Lung (tissue), 12 donors: Measurements from ENCODE around the gene MPG. TPM values are rescaled to one million over a fixed set of nuclear protein-coding genes. Genes with fewer than 3 reads are reported as not detected.

Experiments used
- ATAC-seq: fragments of 200-7000 bp; cut with Tn5 transposase; one replicate; pipeline ENCODE4 v1.9.1; 2020; ENCODE audit warnings: moderate number of reproducible peaks; ENCODE audit not compliant: insufficient read depth, low FRiP score
- DNase-seq, 3 donors: peaks; one replicate each; pipeline ENCODE4 v3.0.0-alpha.2; 2013 to 2017
- H3K27ac ChIP-seq, 2 donors: one replicate each; pipeline ENCODE4 v1.5.1; 2013; ENCODE audit warnings: mild to moderate bottlenecking in 2 of 2, moderate library complexity in 2 of 2, control low read depth in 1 of 2, inconsistent platforms in 1 of 2, low read depth in 1 of 2, low read length in 1 of 2
- H3K27me3 ChIP-seq, 3 donors: one replicate each; pipeline ENCODE4 v1.5.1; 2013; ENCODE audit warnings: low read length in 2 of 3; ENCODE audit not compliant: control insufficient read depth in 3 of 3, insufficient read depth in 3 of 3
- H3K36me3 ChIP-seq, 4 donors: one replicate each; pipeline ENCODE4 v1.5.1; 2013; ENCODE audit warnings: low read length in 4 of 4, mild to moderate bottlenecking in 1 of 4, moderate library complexity in 1 of 4; ENCODE audit not compliant: control insufficient read depth in 4 of 4, insufficient read depth in 4 of 4
- H3K4me1 ChIP-seq, 5 donors: one replicate each; pipeline ENCODE4 v1.5.1; 2013; ENCODE audit warnings: low read length in 5 of 5, mild to moderate bottlenecking in 2 of 5, moderate library complexity in 1 of 5; ENCODE audit not compliant: control insufficient read depth in 5 of 5, insufficient read depth in 5 of 5
- H3K4me3 ChIP-seq: one replicate; pipeline ENCODE4 v1.5.1; 2013; ENCODE audit warnings: mild to moderate bottlenecking, control low read depth, moderate library complexity
- H3K9ac ChIP-seq, 2 donors: one replicate each; pipeline ENCODE4 v1.5.1; 2013; ENCODE audit warnings: low read length in 2 of 2, control low read depth in 1 of 2; ENCODE audit not compliant: insufficient read depth in 1 of 2
- H3K9me3 ChIP-seq, 4 donors: one replicate each; pipeline ENCODE4 v1.5.1; 2013; ENCODE audit warnings: low read length in 3 of 4, mild to moderate bottlenecking in 1 of 4, moderate library complexity in 1 of 4; ENCODE audit not compliant: control insufficient read depth in 4 of 4, insufficient read depth in 3 of 4
- WGBS, 2 donors: extraction: QIAGEN DNeasy Blood & Tissue Kit; methylation state at CpG; one replicate each; pipeline ENCODE4 v1.1.7; 2013; 5-methylcytosine and 5-hydroxymethylcytosine counted together
- polyA plus RNA-seq, 2 donors: library from polyadenylated mRNA; stranded (reverse); fragments of 200-250 nt; gene quantifications; one replicate each; pipeline ENCODE4 v1.2.1, GENCODE V29; 2013
- total RNA-seq, 2 donors: library from RNA; depleted of rRNA in 1 of 2; stranded (reverse); fragments of >200 nt in 1 of 2; gene quantifications; one replicate each; pipeline ENCODE4 v1.2.1, GENCODE V29; 2014 to 2021
- TF ChIP-seq, protein P1 (sequence below): IDR thresholded peaks from 2 replicates; pipeline ENCODE4 v1.5.1; 2012; ENCODE audit warnings: mild to moderate bottlenecking; ENCODE audit errors: control extremely low read depth, extremely low read depth
- donor health status: control.
- donor health status: control.
- donor health status: Bipolar disorder and iron deficiency.
- donor health status: healthy.
- donor health status: DM: yes; HTN: yes; CAD: no.

Gene MPG
- total and polyA plus RNA-seq, 4 donors: 61.1 to 101 (median 79.6) TPM

DNA sequence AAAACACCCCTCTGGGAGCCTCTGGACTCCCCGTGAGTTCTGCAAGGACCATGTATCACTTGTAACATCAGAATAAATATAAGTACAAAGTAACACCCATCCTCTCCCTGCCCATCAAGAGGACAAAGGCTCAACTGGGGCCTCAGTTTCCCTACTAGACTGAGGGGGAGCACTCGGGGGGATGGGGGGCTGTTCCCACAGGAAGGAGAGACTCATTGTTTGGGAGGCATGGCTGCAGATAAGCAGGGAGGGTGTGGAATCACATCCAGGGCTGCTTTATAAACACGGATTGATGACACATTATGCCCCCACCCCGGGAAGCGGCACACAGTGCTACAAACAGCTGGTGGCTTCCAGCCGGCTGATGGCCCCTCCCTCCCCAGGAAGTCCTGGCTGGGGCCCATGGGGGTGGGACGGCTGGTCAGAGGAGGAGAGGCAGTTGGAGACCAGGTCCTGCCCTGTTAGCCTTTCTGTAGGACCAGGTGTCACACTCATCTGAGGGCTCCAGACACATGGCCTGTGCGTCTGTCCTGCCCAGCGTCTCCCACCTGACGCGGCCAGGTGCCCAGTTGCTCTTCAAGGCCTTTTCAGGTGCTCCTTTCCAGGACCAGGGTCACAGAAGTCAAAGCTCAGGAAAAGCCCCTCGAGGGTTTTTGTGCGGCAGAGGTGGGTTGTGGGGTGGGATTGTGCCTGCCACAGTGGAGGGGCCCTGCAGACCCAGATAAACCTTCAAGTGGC lies 1.3 kb upstream of the MPG start:
- WGBS, 2 donors: 11 to 18% methylated on average over 12 to 13 of the region's 13 CpGs

DNA sequence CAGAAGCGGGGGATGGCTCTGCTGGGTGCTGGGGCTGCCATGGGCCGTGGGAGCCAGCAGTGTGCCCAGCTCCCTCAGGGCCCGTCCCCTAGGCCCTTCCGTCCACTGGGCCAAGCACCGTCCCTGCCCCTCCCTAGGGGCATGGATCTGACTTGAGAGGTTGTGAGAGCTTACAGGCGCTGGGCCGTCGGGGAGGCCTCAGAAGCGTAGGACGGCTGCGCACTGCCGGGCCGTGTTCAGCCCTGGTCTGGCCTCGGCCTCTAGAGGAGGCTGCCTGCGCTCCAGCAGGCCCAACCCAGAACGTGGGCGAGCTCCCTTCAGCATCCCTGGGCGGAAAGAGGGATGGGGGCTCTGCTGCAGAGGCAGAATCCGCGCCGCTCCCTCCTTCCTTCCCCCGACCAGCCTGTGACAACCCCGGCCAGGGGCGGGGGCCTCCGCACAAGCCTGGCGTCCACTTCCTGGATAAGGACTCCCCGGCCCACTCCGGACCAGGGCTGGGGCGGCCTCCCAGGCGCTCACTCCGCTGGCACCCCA lies 685 bp upstream of the MPG start:
- TF ChIP-seq, protein P1, sequence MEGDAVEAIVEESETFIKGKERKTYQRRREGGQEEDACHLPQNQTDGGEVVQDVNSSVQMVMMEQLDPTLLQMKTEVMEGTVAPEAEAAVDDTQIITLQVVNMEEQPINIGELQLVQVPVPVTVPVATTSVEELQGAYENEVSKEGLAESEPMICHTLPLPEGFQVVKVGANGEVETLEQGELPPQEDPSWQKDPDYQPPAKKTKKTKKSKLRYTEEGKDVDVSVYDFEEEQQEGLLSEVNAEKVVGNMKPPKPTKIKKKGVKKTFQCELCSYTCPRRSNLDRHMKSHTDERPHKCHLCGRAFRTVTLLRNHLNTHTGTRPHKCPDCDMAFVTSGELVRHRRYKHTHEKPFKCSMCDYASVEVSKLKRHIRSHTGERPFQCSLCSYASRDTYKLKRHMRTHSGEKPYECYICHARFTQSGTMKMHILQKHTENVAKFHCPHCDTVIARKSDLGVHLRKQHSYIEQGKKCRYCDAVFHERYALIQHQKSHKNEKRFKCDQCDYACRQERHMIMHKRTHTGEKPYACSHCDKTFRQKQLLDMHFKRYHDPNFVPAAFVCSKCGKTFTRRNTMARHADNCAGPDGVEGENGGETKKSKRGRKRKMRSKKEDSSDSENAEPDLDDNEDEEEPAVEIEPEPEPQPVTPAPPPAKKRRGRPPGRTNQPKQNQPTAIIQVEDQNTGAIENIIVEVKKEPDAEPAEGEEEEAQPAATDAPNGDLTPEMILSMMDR: no peak
- no peak overlapping the region for H3K9ac ChIP-seq
- peak overlapping the region; percentile 96 to 99 for H3K27ac ChIP-seq
- H3K4me3 ChIP-seq: peak overlapping the region; percentile 81
- ATAC-seq (peak; percentile 44), DNase-seq (peak; percentile 55 to 76 (median 56))
- H3K9me3 ChIP-seq: no peaks in the 10 kb centered on the region
- H3K36me3 ChIP-seq: peaks cover 0 to 10% (median 2%) of the 10 kb centered on the region in 4 donors
- WGBS, 2 donors: 8 to 10% methylated on average over 27 to 31 of the region's 31 CpGs
- H3K4me1 ChIP-seq: peaks cover 9 to 47% (median 29%) of the 10 kb centered on the region in 5 donors
- no peaks in the 10 kb centered on the region for H3K27me3 ChIP-seq

More for the DNA sequence above, 1.3 kb upstream of the MPG start:
- no peak overlapping the region for H3K9ac ChIP-seq
- TF ChIP-seq, protein P1: no peak
- H3K4me1 ChIP-seq: peaks cover 9 to 47% (median 29%) of the 10 kb centered on the region in 5 donors
- H3K27ac ChIP-seq: peak overlapping the region; percentile 96 to 99
- no peaks in the 10 kb centered on the region for H3K27me3 ChIP-seq
- H3K9me3 ChIP-seq: no peaks in the 10 kb centered on the region
- DNase-seq: peak; percentile 82 to 88 (median 85)
- peaks cover 0 to 8% (median 2%) of the 10 kb centered on the region in 4 donors for H3K36me3 ChIP-seq
- peak overlapping the region; percentile 81 for H3K4me3 ChIP-seq
- peak; percentile 31 for ATAC-seq

DNA sequence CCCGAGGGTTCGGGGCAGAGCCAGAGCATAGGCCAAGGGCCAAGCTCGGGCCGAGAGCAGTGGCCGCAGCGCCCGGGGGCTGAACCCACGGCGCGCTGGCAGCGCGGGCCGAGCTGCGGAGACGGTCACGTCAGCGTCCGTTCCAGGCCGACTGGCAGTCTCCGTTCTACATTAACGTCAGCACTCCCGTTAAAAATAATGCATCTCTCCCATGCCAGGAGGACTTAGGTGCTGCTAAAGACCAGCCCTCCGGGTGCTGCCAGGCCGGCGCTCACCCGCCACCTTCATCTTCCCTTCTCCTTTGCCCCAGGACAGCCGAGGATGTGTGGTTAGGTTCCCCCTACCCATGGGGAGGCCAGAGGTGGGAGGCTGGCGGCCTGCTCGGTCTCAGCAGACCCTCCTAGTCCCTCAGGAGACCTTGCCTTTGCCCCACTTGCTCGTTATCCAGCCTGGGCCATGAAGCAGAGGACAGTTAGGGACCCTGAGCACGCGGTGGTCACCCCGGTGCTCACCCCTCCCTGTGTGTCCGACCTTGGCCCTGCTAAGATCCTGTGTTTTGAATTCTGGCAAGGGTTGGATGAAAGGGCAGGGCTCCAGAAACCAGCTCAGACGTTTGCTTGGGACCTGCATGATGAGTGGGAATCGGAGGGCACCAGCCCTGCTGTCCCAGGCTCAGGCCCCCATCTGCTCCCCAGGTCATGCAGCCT lies 572 bp downstream of the MPG start:
- TF ChIP-seq, protein P1: no peak
- WGBS, 2 donors: 7 to 10% methylated on average over 34 to 36 of the region's 36 CpGs
- Histone ChIP-seq H3K36me3 (peaks cover 0 to 18% (median 2%) of the 10 kb centered on the region in 4 donors), H3K27ac (peak overlapping the region; percentile 96 to 99), H3K4me3 (peak overlapping the region; percentile 81), H3K4me1 (peaks cover 9 to 43% (median 23%) of the 10 kb centered on the region in 5 donors), H3K9me3 (no peaks in the 10 kb centered on the region), H3K27me3 (no peaks in the 10 kb centered on the region), H3K9ac (peak overlapping the region in 1 of 2 donors; percentile 75)
- DNase-seq: peak in 1 of 3 donors; percentile 41
- no peak for ATAC-seq
